ENCODE data around the gene CAMSAP2. TPM values are rescaled to one million over a fixed set of nuclear protein-coding genes. Genes with fewer than 3 reads are reported as not detected.

CAMSAP2 gene
- total and polyA plus RNA-seq, 2 donors (not counting 3 experiments of a cell fraction or from before 2014, with no cell fraction given) = 6.7 to 45.5 TPM

GRCh38 chr1:200899451-200899915 is 160.8 kb downstream of the CAMSAP2 start:
- no peak overlapping the region for H2AFZ ChIP-seq (ENCODE audit: low read depth, low read length)
- H3K27me3 ChIP-seq (ENCODE audit: control insufficient read depth in 2 of 2, insufficient read depth in 2 of 2, low read length in 2 of 2) = peaks cover 0 to 3% of the 10 kb centered on the region in 2 experiments
- dilution Hi-C loops (cut with MboI; ENCODE audit: extremely low pct_ligation_motif_present, low sequenced_read_pairs) = no loop called here
- no peaks in the 10 kb centered on the region for H3K9me1 ChIP-seq (replicated peaks; ENCODE audit: control insufficient read depth, extremely low read depth, insufficient read depth, low read length)
- no peaks in the 10 kb centered on the region for H3K79me2 ChIP-seq (ENCODE audit: control insufficient read depth, insufficient read depth, low read length)
- no peak for DNase-seq (ENCODE audit: low read depth, low spot score)
- H3K9me3 ChIP-seq (replicated peaks; ENCODE audit: control insufficient read depth, insufficient read depth, low read length) = no peaks in the 10 kb centered on the region
- no peaks in the 10 kb centered on the region for H3K36me3 ChIP-seq (ENCODE audit: control insufficient read depth in 2 of 2, extremely low read depth in 1 of 2, insufficient read depth in 2 of 2, low read length in 2 of 2)
- intact Hi-C loops (cut with micrococcal nuclease) = no loop called here
- no peak for FAIRE-seq
- no peak overlapping the region for H3K27ac ChIP-seq (ENCODE audit: insufficient read depth, low read depth, low read length)
- H3K4me3 ChIP-seq (replicated peaks in 1 of 3; ENCODE audit: insufficient read depth in 1 of 3, low read depth in 1 of 3, low read length in 3 of 3) = no peak overlapping the region
- H3K9ac ChIP-seq (replicated peaks; ENCODE audit: extremely low read depth, insufficient read depth, low read length) = no peak overlapping the region
- BruUV-seq (replicated peaks) = no TSS peak
- ChIA-PET POLR2A (interaction anchor here (0.6 kb wide), 1 partner anchor 136 kb away, joined by 5 read pairs; no protein-coding TSS in a partner anchor), CTCF (no interaction called here)
- H3K4me1 ChIP-seq (ENCODE audit: control insufficient read depth, extremely low read depth, insufficient read depth, low read length) = no peaks in the 10 kb centered on the region
- no peak for TF ChIP-seq GATA2 (IDR thresholded peaks at IDR 0.05; ENCODE audit: insufficient read depth, insufficient read length, low read depth, low read length)
- no peaks in the 10 kb centered on the region for H4K20me1 ChIP-seq (replicated peaks; ENCODE audit: control insufficient read depth, extremely low read depth, insufficient read depth, low read length)
- no peak overlapping the region for H3K4me2 ChIP-seq (ENCODE audit: insufficient read depth, low read length)

- ChIA-PET POLR2A (interaction anchor here (0.6 kb wide), 1 partner anchor 135 kb away, joined by 5 read pairs; no protein-coding TSS in a partner anchor), CTCF (no interaction called here)
- Histone ChIP-seq H3K4me1 (ENCODE audit: control insufficient read depth, extremely low read depth, insufficient read depth, low read length) (no peaks in the 10 kb centered on the region), H3K4me2 (ENCODE audit: insufficient read depth, low read length) (no peak overlapping the region), H3K9me3 (replicated peaks; ENCODE audit: control insufficient read depth, insufficient read depth, low read length) (no peaks in the 10 kb centered on the region), H3K9ac (replicated peaks; ENCODE audit: extremely low read depth, insufficient read depth, low read length) (no peak overlapping the region), H3K4me3 (replicated peaks in 1 of 3; ENCODE audit: insufficient read depth in 1 of 3, low read depth in 1 of 3, low read length in 3 of 3) (no peak overlapping the region), H3K36me3 (ENCODE audit: control insufficient read depth in 2 of 2, extremely low read depth in 1 of 2, insufficient read depth in 2 of 2, low read length in 2 of 2) (no peaks in the 10 kb centered on the region), H3K27me3 (ENCODE audit: control insufficient read depth in 2 of 2, insufficient read depth in 2 of 2, low read length in 2 of 2) (peaks cover 0 to 3% of the 10 kb centered on the region in 2 experiments), H3K27ac (ENCODE audit: insufficient read depth, low read depth, low read length) (no peak overlapping the region), H3K9me1 (replicated peaks; ENCODE audit: control insufficient read depth, extremely low read depth, insufficient read depth, low read length) (no peaks in the 10 kb centered on the region), H2AFZ (ENCODE audit: low read depth, low read length) (no peak overlapping the region), H4K20me1 (replicated peaks; ENCODE audit: control insufficient read depth, extremely low read depth, insufficient read depth, low read length) (no peaks in the 10 kb centered on the region), H3K79me2 (ENCODE audit: control insufficient read depth, insufficient read depth, low read length) (no peaks in the 10 kb centered on the region)
- TF ChIP-seq MYC (IDR thresholded peaks at IDR 0.05; ENCODE audit: low read depth, low read length) = no peak
- no peak for TF ChIP-seq POLR2A (IDR thresholded peaks at IDR 0.05; ENCODE audit: low read depth, low read length)
- no peak for TF ChIP-seq POLR2AphosphoS5 (IDR thresholded peaks at IDR 0.05; ENCODE audit: insufficient read depth, low read depth, low read length)
- TF ChIP-seq JUN (IDR thresholded peaks at IDR 0.05; ENCODE audit: borderline replicate concordance, insufficient read depth, insufficient read length, low read depth) = no peak
- no peak for TF ChIP-seq MAX (IDR thresholded peaks at IDR 0.05; ENCODE audit: insufficient read depth, insufficient read length)
- no peak for TF ChIP-seq GATA2 (IDR thresholded peaks at IDR 0.05; ENCODE audit: insufficient read depth, insufficient read length, low read depth, low read length)
- TF ChIP-seq EZH2 (IDR thresholded peaks at IDR 0.05; ENCODE audit: borderline replicate concordance, low read depth, low read length, severe bottlenecking) = no peak
- TF ChIP-seq FOS (IDR thresholded peaks at IDR 0.05; ENCODE audit: borderline replicate concordance, insufficient read depth, low read length) = no peak
- no peak for TF ChIP-seq CTCF (IDR thresholded peaks at IDR 0.05; ENCODE audit: extremely low read depth in 1 of 2, insufficient read depth in 1 of 2, low read depth in 1 of 2, low read length in 2 of 2)
- FAIRE-seq (no peak), DNase-seq (ENCODE audit: low read depth, low spot score) (no peak)
- intact Hi-C loops (cut with micrococcal nuclease) (no loop called here), dilution Hi-C loops (cut with MboI; ENCODE audit: extremely low pct_ligation_motif_present, low sequenced_read_pairs) (no loop called here)
- no TSS peak for BruUV-seq (replicated peaks)
Observed at GRCh38 chr1:200899954-200900867, 161.5 kb downstream of the CAMSAP2 start.

All from endothelial cell of umbilical vein (primary cell).